ENCODE measurements around the gene DAG1.

DNA sequence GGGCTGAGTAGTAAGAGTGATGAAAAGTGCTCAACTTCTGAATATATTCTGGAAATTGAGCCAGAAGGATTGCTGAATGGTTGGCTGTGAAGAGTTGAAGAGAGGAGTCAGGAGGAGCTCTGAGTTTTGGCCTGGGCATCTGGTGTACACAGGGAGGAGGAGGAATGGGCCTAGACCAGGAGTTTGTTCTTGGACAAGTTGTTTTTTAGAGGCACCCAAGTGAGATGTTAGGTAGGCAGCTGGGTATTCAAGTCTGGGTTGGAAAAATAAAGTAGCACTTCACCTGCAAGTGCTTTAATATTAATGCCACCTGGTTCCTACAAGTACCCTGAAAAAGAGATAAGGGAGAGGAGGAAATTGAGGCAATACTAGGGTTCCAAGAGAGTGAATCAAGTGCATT is 98.9 kb downstream of the DAG1 start:
- TF ChIP-seq, protein P1, sequence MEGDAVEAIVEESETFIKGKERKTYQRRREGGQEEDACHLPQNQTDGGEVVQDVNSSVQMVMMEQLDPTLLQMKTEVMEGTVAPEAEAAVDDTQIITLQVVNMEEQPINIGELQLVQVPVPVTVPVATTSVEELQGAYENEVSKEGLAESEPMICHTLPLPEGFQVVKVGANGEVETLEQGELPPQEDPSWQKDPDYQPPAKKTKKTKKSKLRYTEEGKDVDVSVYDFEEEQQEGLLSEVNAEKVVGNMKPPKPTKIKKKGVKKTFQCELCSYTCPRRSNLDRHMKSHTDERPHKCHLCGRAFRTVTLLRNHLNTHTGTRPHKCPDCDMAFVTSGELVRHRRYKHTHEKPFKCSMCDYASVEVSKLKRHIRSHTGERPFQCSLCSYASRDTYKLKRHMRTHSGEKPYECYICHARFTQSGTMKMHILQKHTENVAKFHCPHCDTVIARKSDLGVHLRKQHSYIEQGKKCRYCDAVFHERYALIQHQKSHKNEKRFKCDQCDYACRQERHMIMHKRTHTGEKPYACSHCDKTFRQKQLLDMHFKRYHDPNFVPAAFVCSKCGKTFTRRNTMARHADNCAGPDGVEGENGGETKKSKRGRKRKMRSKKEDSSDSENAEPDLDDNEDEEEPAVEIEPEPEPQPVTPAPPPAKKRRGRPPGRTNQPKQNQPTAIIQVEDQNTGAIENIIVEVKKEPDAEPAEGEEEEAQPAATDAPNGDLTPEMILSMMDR (IDR thresholded peaks at IDR 0.05): no peak
- TF ChIP-seq POLR2A (IDR thresholded peaks at IDR 0.05): no peak
